ENCODE results near the gene AOAH. TPM values are rescaled to one million over a fixed set of nuclear protein-coding genes. Genes with fewer than 3 reads are reported as not detected.

The AOAH gene
- total and polyA plus RNA-seq, 11 donors = 0.65 to 42.0 (median 1.8) TPM

GRCh38 chr7:36668080-36668479 is 56.2 kb downstream of the AOAH start:
- no peaks in the 10 kb centered on the region for H3K4me1 ChIP-seq
- H3K27me3 ChIP-seq = no peaks in the 10 kb centered on the region
- H3K27ac ChIP-seq = no peak overlapping the region
- intact Hi-C loops (cut with DNase I) = loop anchor here in 1 of 10 donors (10.0 kb wide), 1 partner anchor 183 kb away; no protein-coding TSS in a partner anchor
- peaks cover 0 to 13% (median 0%) of the 10 kb centered on the region in 9 donors for H3K36me3 ChIP-seq
- TF ChIP-seq POLR2A (IDR thresholded peaks at IDR 0.05) = no peak
- DNase-seq = no peak
- ATAC-seq = no peak
- no peaks in the 10 kb centered on the region for H3K9me3 ChIP-seq
- 56 to 87% (median 70%) methylated on average over 3 of the region's 3 CpGs for WGBS, 4 donors
- no peak overlapping the region for H3K4me3 ChIP-seq

- WGBS, 4 donors = 58 to 66% (median 63%) methylated on average over 2 of the region's 2 CpGs
- TF ChIP-seq POLR2A (IDR thresholded peaks at IDR 0.05) = no peak
- TF ChIP-seq, protein P1, sequence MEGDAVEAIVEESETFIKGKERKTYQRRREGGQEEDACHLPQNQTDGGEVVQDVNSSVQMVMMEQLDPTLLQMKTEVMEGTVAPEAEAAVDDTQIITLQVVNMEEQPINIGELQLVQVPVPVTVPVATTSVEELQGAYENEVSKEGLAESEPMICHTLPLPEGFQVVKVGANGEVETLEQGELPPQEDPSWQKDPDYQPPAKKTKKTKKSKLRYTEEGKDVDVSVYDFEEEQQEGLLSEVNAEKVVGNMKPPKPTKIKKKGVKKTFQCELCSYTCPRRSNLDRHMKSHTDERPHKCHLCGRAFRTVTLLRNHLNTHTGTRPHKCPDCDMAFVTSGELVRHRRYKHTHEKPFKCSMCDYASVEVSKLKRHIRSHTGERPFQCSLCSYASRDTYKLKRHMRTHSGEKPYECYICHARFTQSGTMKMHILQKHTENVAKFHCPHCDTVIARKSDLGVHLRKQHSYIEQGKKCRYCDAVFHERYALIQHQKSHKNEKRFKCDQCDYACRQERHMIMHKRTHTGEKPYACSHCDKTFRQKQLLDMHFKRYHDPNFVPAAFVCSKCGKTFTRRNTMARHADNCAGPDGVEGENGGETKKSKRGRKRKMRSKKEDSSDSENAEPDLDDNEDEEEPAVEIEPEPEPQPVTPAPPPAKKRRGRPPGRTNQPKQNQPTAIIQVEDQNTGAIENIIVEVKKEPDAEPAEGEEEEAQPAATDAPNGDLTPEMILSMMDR (IDR thresholded peaks at IDR 0.05) = no peak
- Histone ChIP-seq H3K9me3 (no peaks in the 10 kb centered on the region), H3K4me1 (no peaks in the 10 kb centered on the region), H3K36me3 (peaks cover 0 to 5% (median 0%) of the 10 kb centered on the region in 9 donors), H3K27me3 (no peaks in the 10 kb centered on the region), H3K4me3 (no peak overlapping the region), H3K27ac (no peak overlapping the region)
- intact Hi-C loops (cut with DNase I) = loop anchor here in 1 of 10 donors (10.0 kb wide), 1 partner anchor 182 kb away; no protein-coding TSS in a partner anchor
- ATAC-seq (no peak), DNase-seq (no peak)
These were observed 57.1 kb downstream of the AOAH start for GRCh38 chr7:36667007-36667745.

DNA sequence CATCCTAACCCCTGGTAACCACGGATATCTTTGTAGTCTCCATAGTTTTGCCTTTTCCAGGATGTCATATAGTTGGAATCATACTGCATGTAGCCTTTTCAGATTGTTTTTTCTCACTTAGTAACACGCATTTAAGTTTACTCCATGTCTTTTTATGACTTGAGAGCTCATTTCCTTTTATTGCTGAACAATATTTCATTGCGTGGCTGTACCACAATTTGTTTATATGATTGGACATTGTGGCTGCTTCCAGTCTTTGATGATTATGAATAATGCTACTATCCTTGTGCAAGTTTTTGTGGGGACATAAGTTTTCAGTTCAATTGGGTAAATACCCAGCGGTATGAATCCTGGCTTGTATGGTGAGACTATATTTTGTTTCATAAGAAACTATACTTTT is 60.8 kb downstream of the AOAH start:
- Histone ChIP-seq H3K36me3 (peaks cover 0 to 7% (median 0%) of the 10 kb centered on the region in 9 donors), H3K4me1 (peaks cover 0 to 11% (median 0%) of the 10 kb centered on the region in 12 donors), H3K27me3 (no peaks in the 10 kb centered on the region), H3K9me3 (no peaks in the 10 kb centered on the region), H3K4me3 (no peak overlapping the region), H3K27ac (no peak overlapping the region)
- no peak for DNase-seq
- intact Hi-C loops (cut with DNase I) = loop anchor here in 1 of 10 donors (10.0 kb wide), 1 partner anchor 179 kb away; no protein-coding TSS in a partner anchor
- ATAC-seq = no peak
- WGBS, 4 donors = 83 to 92% (median 88%) methylated on average over 4 of the region's 4 CpGs
- TF ChIP-seq, protein P1 (IDR thresholded peaks at IDR 0.05) = no peak
- no peak for TF ChIP-seq POLR2A (IDR thresholded peaks at IDR 0.05)

DNA sequence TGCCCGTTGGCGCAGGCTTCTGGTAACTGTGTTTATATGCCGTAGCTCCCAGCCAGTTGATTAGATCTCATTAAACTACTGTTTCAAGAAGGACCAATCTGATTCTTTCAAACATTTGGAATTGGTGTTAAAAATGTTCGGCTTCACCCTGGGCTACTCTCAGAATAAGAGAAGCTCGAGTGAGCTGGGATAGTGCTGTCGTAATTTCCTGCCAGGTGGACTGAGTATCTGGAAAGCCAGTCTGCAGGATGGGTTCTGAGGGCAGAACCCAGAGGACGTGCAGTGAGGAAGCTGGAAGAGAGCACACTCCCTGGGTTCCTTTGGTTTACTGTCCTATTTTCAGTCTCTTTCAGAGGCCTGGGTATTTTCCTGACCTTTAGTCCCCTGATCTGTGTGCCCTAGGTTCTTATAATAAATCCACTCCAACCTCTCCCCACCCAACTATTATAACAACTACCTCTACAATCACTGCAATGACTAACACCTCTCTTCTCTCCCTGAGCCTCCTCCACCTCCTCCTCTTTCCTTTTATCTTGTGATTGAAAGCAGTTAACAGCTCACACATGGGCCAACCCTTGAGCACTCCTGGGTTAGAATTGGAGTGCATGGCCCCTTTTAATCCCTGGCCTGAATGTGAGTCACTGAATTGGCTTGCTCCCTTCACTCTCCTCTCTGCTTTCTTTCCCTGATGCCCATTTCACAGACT is 63.0 kb downstream of the AOAH start:
- H3K36me3 ChIP-seq = peaks cover 0 to 7% (median 0%) of the 10 kb centered on the region in 9 donors
- no peak for ATAC-seq
- DNase-seq = no peak
- TF ChIP-seq, protein P1 (IDR thresholded peaks at IDR 0.05) = no peak
- TF ChIP-seq POLR2A (IDR thresholded peaks at IDR 0.05) = no peak
- 68 to 78% (median 74%) methylated on average over 7 of the region's 7 CpGs for WGBS, 4 donors
- H3K27me3 ChIP-seq = no peaks in the 10 kb centered on the region
- H3K27ac ChIP-seq = no peak overlapping the region
- peaks cover 0 to 13% (median 0%) of the 10 kb centered on the region in 12 donors for H3K4me1 ChIP-seq
- H3K9me3 ChIP-seq = no peaks in the 10 kb centered on the region
- no peak overlapping the region for H3K4me3 ChIP-seq
- intact Hi-C loops (cut with DNase I) = loop anchor here in 1 of 10 donors (10.0 kb wide), 1 partner anchor 176 kb away; no protein-coding TSS in a partner anchor

Data from heart left ventricle (tissue), 16 donors.